Measurements from ENCODE around the gene EPHB1.

DNA sequence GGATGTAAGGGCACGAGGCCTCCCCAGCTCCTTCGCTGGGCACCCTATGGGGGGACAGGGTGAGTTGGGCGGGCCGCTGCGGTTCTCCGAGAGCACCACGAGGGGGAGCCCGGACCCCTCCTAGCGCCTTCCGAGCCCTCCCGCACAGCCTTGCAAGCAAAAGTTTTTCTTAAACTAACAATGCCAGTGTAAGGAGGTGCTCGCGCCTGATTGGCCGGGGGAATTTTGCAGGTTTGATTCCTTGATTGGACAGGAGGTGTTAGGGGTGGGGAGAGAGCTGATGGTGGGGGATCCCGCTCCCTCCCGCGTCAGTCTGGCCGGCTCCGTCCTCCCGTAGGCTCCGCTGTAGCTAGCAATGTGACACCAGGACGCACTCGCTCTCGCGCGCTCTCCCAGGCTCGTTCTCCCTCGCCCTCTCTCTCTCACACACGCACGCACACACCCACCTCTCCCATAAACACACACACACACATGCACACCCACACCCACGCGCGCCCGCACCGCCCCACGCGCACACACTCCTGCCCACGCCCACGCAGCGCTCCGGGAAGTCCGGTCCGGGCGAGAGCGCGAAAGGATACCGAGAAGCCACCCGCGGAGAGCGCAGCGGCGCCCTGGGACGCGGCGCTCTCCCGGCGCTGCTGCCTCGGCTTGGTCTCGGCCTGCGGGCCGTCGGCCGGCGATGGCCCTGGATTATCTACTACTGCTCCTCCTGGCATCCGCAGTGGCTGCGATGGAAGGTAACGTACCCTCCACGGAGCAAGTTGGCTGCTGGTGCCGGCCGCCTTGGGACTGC, at the start of gene EPHB1:
- TF ChIP-seq, protein P1, sequence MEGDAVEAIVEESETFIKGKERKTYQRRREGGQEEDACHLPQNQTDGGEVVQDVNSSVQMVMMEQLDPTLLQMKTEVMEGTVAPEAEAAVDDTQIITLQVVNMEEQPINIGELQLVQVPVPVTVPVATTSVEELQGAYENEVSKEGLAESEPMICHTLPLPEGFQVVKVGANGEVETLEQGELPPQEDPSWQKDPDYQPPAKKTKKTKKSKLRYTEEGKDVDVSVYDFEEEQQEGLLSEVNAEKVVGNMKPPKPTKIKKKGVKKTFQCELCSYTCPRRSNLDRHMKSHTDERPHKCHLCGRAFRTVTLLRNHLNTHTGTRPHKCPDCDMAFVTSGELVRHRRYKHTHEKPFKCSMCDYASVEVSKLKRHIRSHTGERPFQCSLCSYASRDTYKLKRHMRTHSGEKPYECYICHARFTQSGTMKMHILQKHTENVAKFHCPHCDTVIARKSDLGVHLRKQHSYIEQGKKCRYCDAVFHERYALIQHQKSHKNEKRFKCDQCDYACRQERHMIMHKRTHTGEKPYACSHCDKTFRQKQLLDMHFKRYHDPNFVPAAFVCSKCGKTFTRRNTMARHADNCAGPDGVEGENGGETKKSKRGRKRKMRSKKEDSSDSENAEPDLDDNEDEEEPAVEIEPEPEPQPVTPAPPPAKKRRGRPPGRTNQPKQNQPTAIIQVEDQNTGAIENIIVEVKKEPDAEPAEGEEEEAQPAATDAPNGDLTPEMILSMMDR (IDR thresholded peaks at IDR 0.05 in 4 of 5, conservative IDR thresholded peaks at IDR 0.05 in 1 of 5), result peak; percentile 92 to 97 (median 94)
- TF ChIP-seq POLR2A (IDR thresholded peaks at IDR 0.05), result peak; percentile 59 to 86
